Activated T-cell treated with anti-CD3 and anti-CD28 coated beads, Interleukin-2, amount 50 U/mL, for 1 hour (primary cell): ENCODE measurements around the gene GLT8D2.

Source experiments
- DNase-seq: peaks from one replicate; pipeline ENCODE4 v3.0.0-alpha.2; 2020

The GLT8D2 gene

GRCh38 chr12:104049903-104050356 lies at the start of gene GLT8D2:
Gene GLT8D2 (minus strand): TSS chr12:104050187. CDS start chr12:104019648, 30,539 bp downstream.
- DNase-seq, result no peak

- no peak for DNase-seq
Measured at GRCh38 chr12:104097954-104098353, 48.0 kb upstream of the GLT8D2 start.

GRCh38 chr12:104095289-104095688 lies 45.3 kb upstream of the GLT8D2 start:
- DNase-seq, result no peak

GRCh38 chr12:104094284-104094683 lies 44.3 kb upstream of the GLT8D2 start:
- no peak for DNase-seq

GRCh38 chr12:104091136-104091535 lies 41.1 kb upstream of the GLT8D2 start:
- DNase-seq, result no peak

GRCh38 chr12:104090685-104091084 lies 40.7 kb upstream of the GLT8D2 start:
- DNase-seq, result no peak

GRCh38 chr12:104083769-104084475 lies 33.9 kb upstream of the GLT8D2 start:
- no peak for DNase-seq

GRCh38 chr12:104080764-104081163 lies 30.8 kb upstream of the GLT8D2 start:
- DNase-seq, result no peak

- DNase-seq, result no peak
Measured at GRCh38 chr12:104079024-104079423, 29.0 kb upstream of the GLT8D2 start.

- no peak for DNase-seq
Measured at GRCh38 chr12:104073699-104074098, 23.7 kb upstream of the GLT8D2 start.

GRCh38 chr12:104072099-104072498 lies 22.1 kb upstream of the GLT8D2 start:
- DNase-seq, result no peak

GRCh38 chr12:104064842-104065427 lies 14.9 kb upstream of the GLT8D2 start:
- peak; percentile 27 for DNase-seq

- peak; percentile 90 for DNase-seq
Measured at GRCh38 chr12:104064031-104064841, 14.2 kb upstream of the GLT8D2 start, which contains the start of gene HCFC2. Gene HCFC2 (plus strand): TSS chr12:104064531. CDS start chr12:104064561, 30 bp downstream.

- DNase-seq, result no peak
Measured at GRCh38 chr12:104063712-104064030, 13.7 kb upstream of the GLT8D2 start.

GRCh38 chr12:104060791-104061190 lies 10.8 kb upstream of the GLT8D2 start:
- DNase-seq, result no peak

- no peak for DNase-seq
Measured at GRCh38 chr12:104059963-104060362, 10.0 kb upstream of the GLT8D2 start.

- DNase-seq, result no peak
Measured at GRCh38 chr12:104058802-104059201, 8.8 kb upstream of the GLT8D2 start.

- DNase-seq, result no peak
Measured at GRCh38 chr12:104057771-104058197, 7.8 kb upstream of the GLT8D2 start.

GRCh38 chr12:104056419-104056972 lies 6.5 kb upstream of the GLT8D2 start:
- no peak for DNase-seq

- no peak for DNase-seq
Measured at GRCh38 chr12:104055686-104056388, 5.8 kb upstream of the GLT8D2 start.

GRCh38 chr12:104054681-104055346 lies 4.8 kb upstream of the GLT8D2 start:
- DNase-seq, result no peak

- no peak for DNase-seq
Measured at GRCh38 chr12:104050436-104050835, 449 bp upstream of the GLT8D2 start.
